ENCODE measurements around the gene LCMT1.
"Not testable (repeated sequence)": the region's sequence is repeated elsewhere in the genome, so short reads cannot be mapped to it uniquely, and the experiment has no call there.

The LCMT1 gene

GRCh38 chr16:25148568-25149215, 37.1 kb downstream of the LCMT1 start:
- no peak for DNase-seq

- DNase-seq = no peak
Observed at GRCh38 chr16:25151996-25152395, 40.5 kb downstream of the LCMT1 start.

- no peak for DNase-seq
Observed at GRCh38 chr16:25155553-25156460, 44.3 kb downstream of the LCMT1 start.

- DNase-seq = no peak
Observed at GRCh38 chr16:25157271-25157875, 45.8 kb downstream of the LCMT1 start.

- no peak for DNase-seq
Observed at GRCh38 chr16:25158401-25158800, 46.9 kb downstream of the LCMT1 start.

- DNase-seq = no peak
Observed at GRCh38 chr16:25161753-25162367, 50.3 kb downstream of the LCMT1 start.

GRCh38 chr16:25163683-25164082, 52.1 kb downstream of the LCMT1 start:
- no peak for DNase-seq

GRCh38 chr16:25165284-25165683, 53.7 kb downstream of the LCMT1 start:
- DNase-seq = no peak

- not testable (repeated sequence) for DNase-seq
Observed at GRCh38 chr16:25167920-25168319, 56.4 kb downstream of the LCMT1 start.

- no peak for DNase-seq
Observed at GRCh38 chr16:25171390-25171789, 59.8 kb downstream of the LCMT1 start.

GRCh38 chr16:25172831-25173230, 61.3 kb downstream of the LCMT1 start:
- no peak for DNase-seq

GRCh38 chr16:25174285-25174684, 62.7 kb downstream of the LCMT1 start:
- no peak for DNase-seq

GRCh38 chr16:25176136-25176535, 64.6 kb downstream of the LCMT1 start:
- DNase-seq = no peak

GRCh38 chr16:25177512-25177830, 65.9 kb downstream of the LCMT1 start:
- DNase-seq = no peak

- no peak for DNase-seq
Observed at GRCh38 chr16:25177831-25178688, 66.5 kb downstream of the LCMT1 start.

- DNase-seq = not testable (repeated sequence)
Observed at GRCh38 chr16:25181236-25181635, 69.7 kb downstream of the LCMT1 start.

- no peak for DNase-seq
Observed at GRCh38 chr16:25184771-25185170, 73.2 kb downstream of the LCMT1 start.

GRCh38 chr16:25187491-25187795, 75.9 kb downstream of the LCMT1 start:
- DNase-seq = no peak

GRCh38 chr16:25189305-25189704, 77.8 kb downstream of the LCMT1 start:
- DNase-seq = no peak

GRCh38 chr16:25192096-25192495, 80.6 kb downstream of the LCMT1 start:
- no peak for DNase-seq

- no peak for DNase-seq
Observed at GRCh38 chr16:25194273-25194878, 82.8 kb downstream of the LCMT1 start.

- DNase-seq = no peak
Observed at GRCh38 chr16:25198021-25198420, 86.5 kb downstream of the LCMT1 start.
